GM10847 (cell line): ENCODE results near the gene CARS2.

Source experiments
- POLR2A ChIP-seq: IDR thresholded peaks from 2 replicates; pipeline ENCODE4 v1.6.1; 2011; ENCODE audit not compliant: insufficient read length; ENCODE audit errors: extremely low read depth

CARS2 gene, protein sequence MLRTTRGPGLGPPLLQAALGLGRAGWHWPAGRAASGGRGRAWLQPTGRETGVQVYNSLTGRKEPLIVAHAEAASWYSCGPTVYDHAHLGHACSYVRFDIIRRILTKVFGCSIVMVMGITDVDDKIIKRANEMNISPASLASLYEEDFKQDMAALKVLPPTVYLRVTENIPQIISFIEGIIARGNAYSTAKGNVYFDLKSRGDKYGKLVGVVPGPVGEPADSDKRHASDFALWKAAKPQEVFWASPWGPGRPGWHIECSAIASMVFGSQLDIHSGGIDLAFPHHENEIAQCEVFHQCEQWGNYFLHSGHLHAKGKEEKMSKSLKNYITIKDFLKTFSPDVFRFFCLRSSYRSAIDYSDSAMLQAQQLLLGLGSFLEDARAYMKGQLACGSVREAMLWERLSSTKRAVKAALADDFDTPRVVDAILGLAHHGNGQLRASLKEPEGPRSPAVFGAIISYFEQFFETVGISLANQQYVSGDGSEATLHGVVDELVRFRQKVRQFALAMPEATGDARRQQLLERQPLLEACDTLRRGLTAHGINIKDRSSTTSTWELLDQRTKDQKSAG

DNA sequence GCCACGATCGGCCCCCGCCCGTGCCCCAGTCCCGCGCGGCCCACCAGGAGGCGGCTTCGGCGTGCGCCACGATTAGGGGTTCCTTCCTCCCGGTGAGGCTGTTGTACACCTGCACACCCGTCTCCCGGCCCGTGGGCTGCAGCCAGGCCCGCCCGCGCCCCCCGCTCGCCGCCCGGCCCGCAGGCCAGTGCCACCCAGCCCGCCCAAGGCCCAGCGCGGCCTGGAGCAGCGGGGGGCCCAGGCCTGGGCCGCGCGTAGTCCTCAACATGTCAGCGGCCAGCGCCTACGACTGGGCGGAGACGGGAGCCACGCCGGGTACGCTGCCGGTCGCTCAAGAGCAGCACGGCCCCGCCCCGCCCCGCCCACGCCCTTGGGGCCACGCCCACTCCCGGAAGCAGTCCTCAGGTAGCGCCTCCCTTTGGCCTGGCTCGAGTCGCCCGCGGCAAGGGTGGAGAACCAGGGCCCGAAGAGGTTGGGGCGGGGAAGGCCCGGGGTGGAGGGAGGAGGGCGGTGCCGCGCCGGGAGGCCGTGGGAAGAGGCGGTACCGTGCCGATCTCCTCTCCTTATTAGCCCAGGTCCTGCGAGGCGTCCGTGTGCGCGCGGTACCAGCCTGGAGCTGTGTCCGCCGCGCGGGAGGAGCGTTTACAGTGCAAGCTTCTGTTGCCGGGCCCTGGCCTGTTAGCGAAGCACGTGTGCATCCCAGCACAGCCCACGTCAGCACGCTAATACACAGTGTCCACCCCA is at the start of gene CARS2:
TSS of gene CARS2 (minus strand) at position 291 of the 744 bp plus-strand sequence. CDS start at position 268, 23 bp downstream.
- TF ChIP-seq POLR2A, result peak; percentile 84

DNA sequence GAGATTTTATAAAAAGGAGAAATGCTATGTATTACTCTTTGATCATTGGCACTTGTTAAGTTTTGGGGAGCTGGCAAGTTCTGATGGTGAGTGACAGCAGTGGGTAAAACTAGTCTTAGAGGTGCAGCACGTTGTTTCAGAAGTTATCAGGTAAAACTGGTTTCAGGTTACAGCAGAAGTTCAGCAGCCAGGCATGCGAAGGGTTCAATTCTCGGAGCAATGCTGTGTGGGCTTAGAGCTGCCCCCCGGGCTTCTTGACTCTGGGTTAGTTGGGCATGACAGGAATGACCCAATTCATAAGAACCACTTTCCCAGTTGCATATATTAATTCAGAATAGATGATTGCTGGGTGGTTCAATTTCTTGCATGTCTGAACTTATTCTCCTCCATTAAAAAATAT is 42.4 kb upstream of the CARS2 start:
- TF ChIP-seq POLR2A, result no peak

DNA sequence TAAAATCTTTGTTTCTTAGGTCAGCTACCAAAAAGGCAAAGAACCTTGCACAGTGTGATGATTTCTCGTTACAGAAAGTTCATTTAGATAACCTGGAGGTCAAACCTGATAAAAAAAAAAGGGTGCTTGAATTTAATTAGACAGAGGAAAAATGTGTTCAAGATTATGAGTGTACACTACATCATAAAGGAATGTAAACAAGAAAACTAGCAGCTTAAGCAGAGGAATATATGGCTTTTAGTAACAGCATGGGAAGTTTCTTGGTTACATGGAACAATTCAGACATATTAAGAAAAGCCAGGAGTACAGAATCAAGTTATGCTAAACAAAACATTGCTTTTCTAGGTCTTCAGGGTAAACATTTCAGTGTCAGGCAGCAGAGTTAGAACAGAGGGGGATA is 40.5 kb upstream of the CARS2 start:
- TF ChIP-seq POLR2A, result no peak

DNA sequence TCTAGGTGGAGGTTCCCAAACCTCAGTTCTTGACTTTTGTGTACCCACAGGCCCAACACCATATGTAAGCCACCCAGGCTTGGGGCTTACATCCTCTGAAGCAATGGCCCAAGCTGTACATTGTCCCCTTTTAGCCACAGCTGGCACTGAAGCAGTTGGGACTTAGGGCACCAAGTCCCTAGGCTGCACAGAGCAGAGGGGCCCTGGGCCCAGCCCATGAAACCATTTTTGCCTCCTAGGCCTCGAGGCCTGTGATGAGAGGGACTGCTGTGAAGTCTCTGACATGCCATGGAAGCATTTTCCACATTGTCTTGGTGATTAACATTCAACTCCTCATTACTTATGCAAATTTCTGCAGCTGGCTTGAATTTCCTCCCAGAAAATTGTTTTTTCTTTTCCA is 37.8 kb upstream of the CARS2 start:
- no peak for TF ChIP-seq POLR2A

DNA sequence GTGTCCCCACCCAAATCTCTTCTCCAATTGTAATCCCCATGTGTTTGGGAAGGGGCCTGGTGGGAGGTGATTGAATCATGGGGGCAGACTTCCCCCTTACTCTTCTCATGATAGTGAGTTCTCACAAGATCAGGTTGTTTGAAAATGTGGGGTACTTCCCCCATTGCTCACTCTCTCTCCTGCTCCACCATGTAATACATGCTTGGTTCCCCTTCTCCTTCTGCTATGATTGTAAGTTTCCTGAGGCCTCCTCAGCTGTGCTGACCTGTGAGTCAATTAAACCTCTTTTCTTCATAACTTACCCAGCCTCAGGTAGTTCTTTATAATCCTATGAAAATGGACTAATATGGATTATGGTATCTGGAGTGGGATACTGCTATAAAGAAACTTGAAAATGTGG is 31.6 kb upstream of the CARS2 start:
- TF ChIP-seq POLR2A, result no peak

DNA sequence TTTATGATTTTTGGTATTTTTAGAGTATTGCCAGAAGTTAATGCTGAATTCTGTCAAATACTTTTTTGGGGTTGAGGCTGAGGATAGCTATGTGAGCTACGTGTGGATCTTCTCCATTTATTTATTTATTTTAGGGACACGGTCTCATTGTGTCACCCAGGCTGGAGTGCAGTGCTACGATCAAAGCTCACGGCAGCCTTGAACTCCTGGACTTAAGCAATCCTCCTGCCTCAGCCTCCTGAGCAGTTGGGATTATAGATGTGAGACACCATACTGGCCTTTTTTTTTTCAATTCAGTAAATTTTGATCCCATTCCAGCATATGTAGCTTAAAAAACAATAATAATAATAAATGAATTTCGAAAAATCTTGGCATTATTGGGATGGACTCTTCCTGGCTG is 28.6 kb upstream of the CARS2 start:
- TF ChIP-seq POLR2A, result no peak

DNA sequence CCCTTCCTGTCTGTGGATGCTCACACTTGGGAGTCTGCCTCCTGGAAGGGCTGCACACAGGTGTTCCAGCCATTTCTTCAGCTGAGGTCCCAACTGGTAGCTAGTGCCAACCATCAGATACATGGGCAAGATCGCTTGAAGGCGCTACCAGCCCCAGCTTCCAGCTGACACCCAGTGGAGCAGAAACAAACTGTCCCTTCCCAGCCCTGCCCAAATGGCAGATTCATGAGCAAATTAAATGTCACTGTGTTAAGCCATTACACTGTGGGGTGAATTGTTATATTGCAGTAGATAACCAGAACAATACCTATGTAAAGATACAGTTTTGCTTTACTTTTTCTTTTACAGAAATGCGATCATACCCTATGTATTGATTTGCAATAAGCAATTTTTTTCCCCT is 25.2 kb upstream of the CARS2 start:
- TF ChIP-seq POLR2A, result no peak

DNA sequence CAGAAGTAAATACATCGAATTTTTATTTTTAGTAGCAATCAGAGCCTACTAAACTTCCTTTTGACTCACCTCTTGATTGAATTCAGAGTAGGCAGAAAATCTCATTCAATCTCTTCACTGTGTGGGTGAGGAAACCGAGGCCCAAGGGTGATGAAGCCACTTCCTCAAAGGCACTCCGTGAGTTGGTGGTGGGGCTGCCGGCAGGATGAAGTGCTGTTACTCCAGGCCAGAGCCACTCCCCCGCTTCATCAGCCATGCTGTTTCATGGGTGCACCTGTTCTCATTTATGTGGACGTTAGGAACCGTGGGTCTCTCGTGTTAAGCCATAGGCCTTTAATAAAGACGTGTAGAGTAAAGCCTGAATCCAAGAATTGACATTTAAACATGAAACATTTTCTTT is 20.8 kb upstream of the CARS2 start:
- TF ChIP-seq POLR2A, result no peak

DNA sequence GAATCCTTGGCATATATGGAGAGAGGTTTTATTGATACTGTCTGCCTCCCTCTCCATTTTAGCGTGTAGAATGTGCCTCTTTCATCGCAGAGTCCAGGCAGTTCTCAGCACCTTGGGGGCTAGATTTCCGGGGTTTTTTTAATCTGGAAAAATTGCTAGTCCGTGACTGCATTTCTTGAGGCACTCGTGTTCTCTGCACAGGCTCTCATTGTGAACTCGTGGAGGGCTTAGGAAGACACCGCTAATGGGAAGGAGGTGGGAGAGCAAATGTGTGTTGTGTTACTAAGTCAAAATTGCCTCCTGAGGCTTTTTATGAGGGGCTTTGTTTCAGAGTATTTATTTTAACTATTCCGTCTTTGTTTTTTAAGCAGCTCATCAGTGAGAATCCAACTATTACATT is 17.7 kb upstream of the CARS2 start:
- TF ChIP-seq POLR2A, result no peak

DNA sequence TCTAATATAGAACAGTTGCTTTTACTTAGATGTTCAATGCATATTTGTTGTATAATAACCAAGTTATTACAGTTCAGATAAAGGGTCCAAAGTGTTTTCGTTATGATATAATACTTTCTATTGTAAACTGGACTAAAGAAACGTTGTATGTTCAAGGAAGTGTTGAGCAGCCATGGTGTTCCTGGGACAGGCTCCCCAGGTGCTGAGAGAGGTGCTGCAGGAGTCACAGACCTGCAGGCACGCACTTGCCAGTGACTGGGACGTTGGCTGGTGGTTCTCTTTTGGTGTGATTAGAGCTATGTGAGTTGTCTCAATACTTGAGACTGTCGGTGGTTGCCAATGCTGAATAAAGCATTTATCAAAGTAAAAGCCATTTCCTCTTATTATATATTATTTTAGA is 17.1 kb upstream of the CARS2 start:
- no peak for TF ChIP-seq POLR2A

DNA sequence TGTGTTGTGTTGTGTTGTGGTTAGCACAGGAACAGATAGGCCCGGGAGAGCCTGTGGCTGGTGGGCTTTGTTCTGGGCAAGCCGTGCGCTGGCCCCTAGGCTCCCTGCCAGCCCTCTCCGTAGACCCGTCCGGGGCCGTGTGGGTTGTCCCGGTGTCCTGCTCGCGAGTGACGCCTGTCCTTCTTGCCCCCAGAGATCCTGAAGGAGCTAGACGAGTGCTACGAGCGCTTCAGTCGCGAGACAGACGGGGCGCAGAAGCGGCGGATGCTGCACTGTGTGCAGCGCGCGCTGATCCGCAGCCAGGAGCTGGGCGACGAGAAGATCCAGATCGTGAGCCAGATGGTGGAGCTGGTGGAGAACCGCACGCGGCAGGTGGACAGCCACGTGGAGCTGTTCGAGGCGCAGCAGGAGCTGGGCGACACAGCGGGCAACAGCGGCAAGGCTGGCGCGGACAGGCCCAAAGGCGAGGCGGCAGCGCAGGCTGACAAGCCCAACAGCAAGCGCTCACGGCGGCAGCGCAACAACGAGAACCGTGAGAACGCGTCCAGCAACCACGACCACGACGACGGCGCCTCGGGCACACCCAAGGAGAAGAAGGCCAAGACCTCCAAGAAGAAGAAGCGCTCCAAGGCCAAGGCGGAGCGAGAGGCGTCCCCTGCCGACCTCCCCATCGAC is 13.3 kb upstream of the CARS2 start:
- TF ChIP-seq POLR2A, result no peak

DNA sequence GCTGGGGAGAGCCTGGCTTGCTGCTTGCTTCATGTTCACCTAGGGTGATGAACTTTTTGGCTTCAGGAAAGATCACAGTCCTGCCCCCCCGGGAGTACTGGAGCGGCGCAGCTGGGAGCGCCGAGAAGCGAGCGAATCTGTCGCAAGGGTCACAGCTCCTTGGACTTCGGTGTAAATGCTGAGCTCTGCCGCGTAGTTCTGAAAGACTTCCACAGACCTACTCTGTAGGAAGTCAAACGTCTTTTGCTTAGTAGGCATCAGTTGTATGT is 10.3 kb upstream of the CARS2 start:
- TF ChIP-seq POLR2A, result no peak

DNA sequence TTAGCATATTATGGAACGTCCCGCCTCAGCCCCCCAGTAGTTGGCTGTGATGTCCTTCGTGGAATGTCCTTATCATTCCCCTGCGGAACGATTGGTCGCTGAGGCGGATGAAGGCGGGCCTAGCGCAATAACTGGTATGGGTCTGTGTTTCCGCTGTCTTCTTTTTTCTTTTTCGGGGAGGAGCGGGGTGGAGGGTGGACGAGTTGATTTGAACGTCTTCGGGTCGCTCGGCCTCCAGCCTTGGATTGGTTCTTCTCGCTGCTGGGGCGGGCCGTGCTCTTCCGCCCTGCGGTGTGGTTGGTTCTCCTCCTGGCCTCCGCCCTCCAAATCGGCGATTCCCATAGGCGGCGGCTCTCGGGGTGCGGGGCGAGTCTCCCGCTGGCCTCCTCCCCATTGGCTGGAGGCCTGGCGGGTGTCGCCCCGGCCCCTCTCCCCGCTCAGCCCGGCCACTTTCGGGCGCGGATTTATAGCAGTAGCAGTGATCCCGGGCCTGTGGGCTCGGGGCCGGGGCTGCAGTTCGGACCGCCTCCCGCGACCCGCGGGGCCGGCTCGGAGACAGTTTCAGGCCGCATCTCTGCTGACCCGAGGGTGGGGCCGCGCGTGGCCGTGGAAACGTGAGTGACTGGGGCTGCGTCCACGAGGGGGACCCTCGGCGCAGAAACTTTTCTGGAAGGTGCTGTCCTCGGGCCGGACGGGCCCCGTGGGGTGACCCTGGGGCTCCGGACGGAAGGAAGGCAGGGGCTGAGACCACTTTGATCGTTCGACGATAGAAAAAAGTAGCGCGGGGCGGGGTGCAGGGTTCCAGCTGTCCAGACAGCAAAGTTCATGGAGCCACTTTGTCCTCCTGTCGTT is 9.7 kb upstream of the CARS2 start:
- peak; percentile 78 for TF ChIP-seq POLR2A

DNA sequence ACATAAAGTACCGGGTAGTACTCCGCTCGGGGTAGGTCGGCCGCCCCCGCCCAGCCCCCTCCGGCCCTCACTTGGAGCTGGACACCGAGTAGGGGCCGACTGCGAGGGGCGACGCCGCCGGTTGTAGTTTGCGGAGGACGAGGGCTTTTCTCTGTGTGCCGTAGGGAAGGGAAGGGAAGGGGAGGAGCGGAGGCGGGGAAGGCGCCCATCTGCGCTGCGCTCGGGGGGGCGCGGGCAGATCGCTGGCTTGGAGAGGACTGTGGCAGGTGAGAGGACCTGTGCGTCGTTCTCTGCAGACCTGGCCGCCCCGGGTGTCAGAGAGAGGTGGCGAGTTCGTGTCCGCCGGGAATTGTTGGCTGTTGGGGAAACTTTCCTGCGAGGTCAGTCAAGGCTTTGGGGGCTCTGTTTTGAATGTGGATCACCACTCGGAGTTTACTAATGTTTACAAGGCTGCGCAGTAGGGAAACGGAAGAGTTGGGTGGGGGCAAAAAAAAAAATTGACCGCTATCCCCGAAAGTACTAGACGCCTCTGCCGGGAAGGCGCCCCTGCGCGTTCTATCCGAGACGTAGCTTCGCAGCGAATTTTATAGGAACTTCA is 9.0 kb upstream of the CARS2 start:
- TF ChIP-seq POLR2A, result peak; percentile 100

DNA sequence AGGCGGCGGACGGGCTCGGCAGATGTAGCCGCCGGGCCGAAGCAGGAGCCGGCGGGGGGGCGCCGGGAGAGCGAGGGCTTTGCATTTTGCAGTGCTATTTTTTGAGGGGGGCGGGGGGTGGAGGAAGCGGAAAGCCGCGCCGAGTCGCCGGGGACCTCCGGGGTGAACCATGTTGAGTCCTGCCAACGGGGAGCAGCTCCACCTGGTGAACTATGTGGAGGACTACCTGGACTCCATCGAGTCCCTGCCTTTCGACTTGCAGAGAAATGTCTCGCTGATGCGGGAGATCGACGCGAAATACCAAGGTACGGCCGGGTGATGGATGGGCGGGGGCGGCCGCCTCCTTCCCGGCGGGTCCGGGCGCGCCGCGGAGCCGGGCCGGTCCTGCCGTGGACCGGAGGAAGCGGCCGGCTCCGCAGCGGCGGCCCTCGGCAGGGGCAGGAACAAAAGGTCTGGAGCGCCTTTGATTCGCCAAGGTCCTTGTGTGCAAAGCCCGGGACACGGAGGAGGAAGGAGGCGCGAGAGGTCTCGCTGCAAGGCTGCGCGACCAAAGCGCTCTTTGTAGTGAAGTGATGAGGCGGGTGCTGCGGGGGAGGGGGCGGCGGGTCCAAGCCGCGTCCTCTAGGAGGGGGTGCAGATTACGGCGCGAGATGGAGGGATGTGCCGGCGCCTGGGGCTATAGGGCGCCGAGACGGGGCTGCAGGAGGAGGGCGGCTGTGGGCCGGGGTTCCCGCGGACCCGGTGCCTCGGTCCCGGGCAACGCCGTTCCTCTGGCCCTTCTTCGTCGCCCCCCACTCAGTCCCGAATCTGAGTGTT is 8.3 kb upstream of the CARS2 start:
- no peak for TF ChIP-seq POLR2A

DNA sequence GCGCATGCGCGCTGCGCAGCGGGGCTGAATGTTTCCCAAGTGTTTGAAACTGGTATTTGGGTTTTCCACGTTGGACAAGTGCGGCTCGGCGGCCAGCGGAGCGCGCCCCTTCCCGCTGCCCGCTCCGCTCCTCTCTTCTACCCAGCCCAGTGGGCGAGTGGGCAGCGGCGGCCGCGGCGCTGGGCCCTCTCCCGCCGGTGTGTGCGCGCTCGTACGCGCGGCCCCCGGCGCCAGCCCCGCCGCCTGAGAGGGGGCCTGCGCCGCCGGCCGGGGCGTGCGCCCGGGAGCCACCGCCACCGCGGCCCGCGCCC is 7.7 kb upstream of the CARS2 start, which contains the start of gene ING1:
TSS of gene ING1 (plus strand) at position 59 of the 311 bp plus-strand sequence. CDS start 450 bp downstream, outside the sequence.
- no peak for TF ChIP-seq POLR2A
